ENCODE data around the gene C1orf141. TPM values are rescaled to one million over a fixed set of nuclear protein-coding genes. Genes with fewer than 3 reads are reported as not detected.
"Not testable (repeated sequence)": the region's sequence is repeated elsewhere in the genome, so short reads cannot be mapped to it uniquely, and the experiment has no call there.

The C1orf141 gene
- total RNA-seq, 6 experiments from 2014 or later = not detected

GRCh38 chr1:67149179-67149770 lies 14.5 kb upstream of the C1orf141 start:
- TF ChIP-seq CTCF (IDR thresholded peaks at IDR 0.05) = peak; percentile 87
- peak; percentile 76 for DNase-seq
- Mint-ChIP-seq H3K36me3 (ENCODE audit: low read depth) (no peaks in the 10 kb centered on the region), H3K27me3 (ENCODE audit: insufficient read depth) (peaks cover 11% of the 10 kb centered on the region), H3K4me1 (ENCODE audit: low read depth) (peaks cover 17% of the 10 kb centered on the region), H3K27ac (peak overlapping the region; percentile 45; the same call in 1 of the 2 replicates), H3K9me3 (no peaks in the 10 kb centered on the region), H3K4me3 (peak overlapping the region; percentile 23; the same call in 1 of the 2 replicates)

GRCh38 chr1:67148516-67149178 lies 13.9 kb upstream of the C1orf141 start:
- H3K27ac Mint-ChIP-seq = peak overlapping the region; percentile 45; the same call in 1 of the 2 replicates
- no peaks in the 10 kb centered on the region for H3K9me3 Mint-ChIP-seq
- DNase-seq = no peak
- H3K36me3 Mint-ChIP-seq (ENCODE audit: low read depth) = no peaks in the 10 kb centered on the region
- peaks cover 6% of the 10 kb centered on the region for H3K27me3 Mint-ChIP-seq (ENCODE audit: insufficient read depth)
- H3K4me3 Mint-ChIP-seq = peak overlapping the region; percentile 23; the same call in 1 of the 2 replicates
- H3K4me1 Mint-ChIP-seq (ENCODE audit: low read depth) = peaks cover 17% of the 10 kb centered on the region
- no peak for TF ChIP-seq CTCF (IDR thresholded peaks at IDR 0.05)

- not testable (repeated sequence) for H3K27me3 Mint-ChIP-seq (ENCODE audit: insufficient read depth); H3K9me3 Mint-ChIP-seq; H3K27ac Mint-ChIP-seq; H3K36me3 Mint-ChIP-seq (ENCODE audit: low read depth); H3K4me3 Mint-ChIP-seq; DNase-seq
- peaks cover 17% of the 10 kb centered on the region for H3K4me1 Mint-ChIP-seq (ENCODE audit: low read depth)
These were observed 13.2 kb upstream of the C1orf141 start for GRCh38 chr1:67147973-67148372.

GRCh38 chr1:67146539-67146938 lies 11.8 kb upstream of the C1orf141 start:
- no peaks in the 10 kb centered on the region for H3K9me3 Mint-ChIP-seq
- H3K36me3 Mint-ChIP-seq (ENCODE audit: low read depth) = no peaks in the 10 kb centered on the region
- TF ChIP-seq CTCF (IDR thresholded peaks at IDR 0.05) = no peak
- peaks cover 17% of the 10 kb centered on the region for H3K4me1 Mint-ChIP-seq (ENCODE audit: low read depth)
- H3K27me3 Mint-ChIP-seq (ENCODE audit: insufficient read depth) = peaks cover 2% of the 10 kb centered on the region
- no peak overlapping the region for H3K4me3 Mint-ChIP-seq
- no peak for DNase-seq
- H3K27ac Mint-ChIP-seq = no peak overlapping the region

GRCh38 chr1:67146101-67146500 lies 11.3 kb upstream of the C1orf141 start:
- DNase-seq = no peak
- Mint-ChIP-seq H3K27me3 (ENCODE audit: insufficient read depth) (peaks cover 2% of the 10 kb centered on the region), H3K4me3 (no peak overlapping the region), H3K27ac (no peak overlapping the region), H3K4me1 (ENCODE audit: low read depth) (peaks cover 17% of the 10 kb centered on the region), H3K9me3 (no peaks in the 10 kb centered on the region), H3K36me3 (ENCODE audit: low read depth) (no peaks in the 10 kb centered on the region)
- no peak for TF ChIP-seq CTCF (IDR thresholded peaks at IDR 0.05)

GRCh38 chr1:67144696-67145095 lies 9.9 kb upstream of the C1orf141 start:
- no peak overlapping the region for H3K4me3 Mint-ChIP-seq
- no peak for DNase-seq
- peaks cover 17% of the 10 kb centered on the region for H3K4me1 Mint-ChIP-seq (ENCODE audit: low read depth)
- H3K27me3 Mint-ChIP-seq (ENCODE audit: insufficient read depth) = peaks cover 2% of the 10 kb centered on the region
- H3K36me3 Mint-ChIP-seq (ENCODE audit: low read depth) = no peaks in the 10 kb centered on the region
- no peak overlapping the region for H3K27ac Mint-ChIP-seq
- H3K9me3 Mint-ChIP-seq = no peaks in the 10 kb centered on the region
- TF ChIP-seq CTCF (IDR thresholded peaks at IDR 0.05) = peak; percentile 71
